Measurements from ENCODE around the gene SIPA1.
"Not testable (repeated sequence)": the region's sequence is repeated elsewhere in the genome, so short reads cannot be mapped to it uniquely, and the experiment has no call there.

SIPA1 gene

GRCh38 chr11:65685981-65686380 lies 48.1 kb downstream of the SIPA1 start:
- no peak for TF ChIP-seq CTCF (IDR thresholded peaks at IDR 0.05; ENCODE audit: low read depth, low read length)
- H3K4me3 ChIP-seq (replicated peaks in 1 of 2; ENCODE audit: low read depth in 2 of 2, low read length in 2 of 2), result no peak overlapping the region
- peak in 1 of 2 donors; percentile 30 for DNase-seq (ENCODE audit: low read depth in 2 of 2)

GRCh38 chr11:65691847-65692246 lies 53.9 kb downstream of the SIPA1 start:
- DNase-seq (ENCODE audit: low read depth in 2 of 2); H3K4me3 ChIP-seq (replicated peaks in 1 of 2; ENCODE audit: low read depth in 2 of 2, low read length in 2 of 2): not testable (repeated sequence)

- no peak overlapping the region for H3K4me3 ChIP-seq (replicated peaks in 1 of 2; ENCODE audit: low read depth in 2 of 2, low read length in 2 of 2)
- no peak for TF ChIP-seq CTCF (IDR thresholded peaks at IDR 0.05; ENCODE audit: low read depth, low read length)
- DNase-seq (ENCODE audit: low read depth in 2 of 2), result no peak
Observed at GRCh38 chr11:65692367-65692766, 54.5 kb downstream of the SIPA1 start.

GRCh38 chr11:65695459-65696241 lies 57.7 kb downstream of the SIPA1 start:
- no peak for TF ChIP-seq CTCF (IDR thresholded peaks at IDR 0.05; ENCODE audit: low read depth, low read length)
- DNase-seq (ENCODE audit: low read depth in 2 of 2), result peak; percentile 51 to 65
- no peak overlapping the region for H3K4me3 ChIP-seq (replicated peaks in 1 of 2; ENCODE audit: low read depth in 2 of 2, low read length in 2 of 2)

- DNase-seq (ENCODE audit: low read depth in 2 of 2), result no peak
- no peak overlapping the region for H3K4me3 ChIP-seq (replicated peaks in 1 of 2; ENCODE audit: low read depth in 2 of 2, low read length in 2 of 2)
- TF ChIP-seq CTCF (IDR thresholded peaks at IDR 0.05; ENCODE audit: low read depth, low read length), result no peak
Observed at GRCh38 chr11:65696802-65697552, 59.1 kb downstream of the SIPA1 start.

GRCh38 chr11:65698205-65698604 lies 60.3 kb downstream of the SIPA1 start:
- peak in 1 of 2 donors; percentile 70 for DNase-seq (ENCODE audit: low read depth in 2 of 2)
- no peak overlapping the region for H3K4me3 ChIP-seq (replicated peaks in 1 of 2; ENCODE audit: low read depth in 2 of 2, low read length in 2 of 2)
- no peak for TF ChIP-seq CTCF (IDR thresholded peaks at IDR 0.05; ENCODE audit: low read depth, low read length)

GRCh38 chr11:65699306-65699705 lies 61.4 kb downstream of the SIPA1 start:
- TF ChIP-seq CTCF (IDR thresholded peaks at IDR 0.05; ENCODE audit: low read depth, low read length), result no peak
- no peak overlapping the region for H3K4me3 ChIP-seq (replicated peaks in 1 of 2; ENCODE audit: low read depth in 2 of 2, low read length in 2 of 2)
- no peak for DNase-seq (ENCODE audit: low read depth in 2 of 2)
